ENCODE results near the gene TADA3. TPM values are rescaled to one million over a fixed set of nuclear protein-coding genes. Genes with fewer than 3 reads are reported as not detected.

Gene TADA3
- 58.7 and 72.3 TPM in 2 replicates for total RNA-seq

DNA sequence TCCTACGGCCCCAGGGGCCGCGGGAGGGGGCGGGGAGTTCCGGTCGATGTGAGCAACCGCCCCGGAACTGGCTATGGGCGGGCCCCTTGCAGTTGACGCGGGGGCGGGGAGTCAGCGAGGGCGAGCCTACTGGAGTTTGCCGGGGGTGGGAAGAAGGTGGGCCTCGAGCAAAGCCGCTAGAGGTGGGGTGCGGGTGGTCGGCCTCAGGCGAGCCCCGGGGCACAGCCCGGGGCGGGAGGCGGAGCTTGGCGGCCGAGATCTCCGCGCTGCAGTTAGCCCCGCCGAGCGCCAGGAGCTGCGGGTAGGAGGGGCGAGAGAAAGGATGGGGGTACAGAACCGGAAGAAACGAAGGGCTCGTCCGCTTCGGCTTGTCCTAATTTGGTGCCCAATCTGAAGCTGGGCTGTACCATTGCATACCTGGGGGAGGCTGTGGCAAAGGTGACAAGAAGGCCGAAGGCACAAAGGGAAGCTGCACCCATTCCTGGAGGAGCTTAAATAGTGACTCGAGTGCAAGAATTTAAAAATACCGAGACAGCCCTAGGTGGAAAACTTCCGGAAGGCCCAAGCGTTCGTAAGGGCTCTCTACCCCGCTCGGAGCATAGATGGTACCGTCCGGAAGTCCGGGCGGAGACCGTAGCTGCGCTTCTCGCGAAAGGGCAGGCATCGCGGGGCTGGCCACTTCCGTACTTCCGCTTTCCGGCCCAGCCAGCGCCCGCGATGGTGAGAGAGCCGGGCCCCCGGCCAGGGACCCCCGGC is at the start of gene TADA3, which contains the start of gene ARPC4:
Gene TADA3 (minus strand): TSS at position 69 of the 756 bp plus-strand sequence. CDS start 1,007 bp downstream, outside the sequence.
Gene ARPC4 (plus strand): TSS at position 678 of the 756 bp plus-strand sequence. CDS start 40 bp downstream, at position 718.

GRCh38 chr3:9809615-9810432 is 17.6 kb upstream of the TADA3 start, which contains the start of gene TTLL3:
TSS of gene TTLL3 (plus strand) at chr3:9810262. CDS start at chr3:9810662, 400 bp downstream.

GRCh38 chr3:9769426-9770275 is 22.6 kb downstream of the TADA3 start, which contains the start of gene CAMK1:
TSS of gene CAMK1 (minus strand) at chr3:9769947. CDS start at chr3:9767749, 2,198 bp downstream.

GRCh38 chr3:9749645-9750555 is 42.4 kb downstream of the TADA3 start, which contains the start of gene OGG1:
TSS of gene OGG1 (plus strand) at chr3:9749952. CDS start at chr3:9750287, 335 bp downstream.

GRCh38 chr3:9731206-9732079 is 60.8 kb downstream of the TADA3 start, which contains the start of gene BRPF1:
TSS of gene BRPF1 (plus strand) at chr3:9731735. CDS start at chr3:9734141, 2,406 bp downstream.

Other genes with a start within 250 kb of the TADA3 start
- 0.29 TPM in 1 of 2 replicates, not detected in the other for gene LHFPL4, start 238.7 kb downstream of the TADA3 start, total RNA-seq
- 16.7 and 20.6 TPM in 2 replicates for gene MTMR14, start 143.0 kb downstream of the TADA3 start, total RNA-seq
- gene CPNE9, start 88.6 kb downstream of the TADA3 start, total RNA-seq, result not detected in 2 replicates
- 8.2 and 10.7 TPM in 2 replicates for gene BRPF1, start 60.7 kb downstream of the TADA3 start, total RNA-seq
- gene OGG1, start 42.5 kb downstream of the TADA3 start, total RNA-seq, result 10.4 and 11.6 TPM in 2 replicates
- gene CAMK1, start 22.5 kb downstream of the TADA3 start, total RNA-seq, result 34.1 and 34.8 TPM in 2 replicates
- 133 and 153 TPM in 2 replicates for gene ARPC4, start 609 bp upstream of the TADA3 start, total RNA-seq
- gene TTLL3, start 17.8 kb upstream of the TADA3 start, total RNA-seq, result 10.4 and 13.5 TPM in 2 replicates
- 28.8 and 46.5 TPM in 2 replicates for gene RPUSD3, start 51.5 kb upstream of the TADA3 start, total RNA-seq
- 32.9 and 37.6 TPM in 2 replicates for gene CIDEC, start 87.8 kb upstream of the TADA3 start, total RNA-seq
- 34.1 and 40.8 TPM in 2 replicates for gene JAGN1, start 98.1 kb upstream of the TADA3 start, total RNA-seq
- gene IL17RE, start 110.4 kb upstream of the TADA3 start, total RNA-seq, result 1.6 and 1.9 TPM in 2 replicates
- gene IL17RC, start 124.6 kb upstream of the TADA3 start, total RNA-seq, result 64.5 and 67.8 TPM in 2 replicates
- gene CRELD1, start 141.4 kb upstream of the TADA3 start, total RNA-seq, result 5.1 and 6.4 TPM in 2 replicates
- gene PRRT3, start 159.9 kb upstream of the TADA3 start, total RNA-seq, result 8.4 and 9.7 TPM in 2 replicates
- gene EMC3, start 194.4 kb upstream of the TADA3 start, total RNA-seq, result 101 and 123 TPM in 2 replicates
- 1.4 and 1.8 TPM in 2 replicates for gene FANCD2, start 234.0 kb upstream of the TADA3 start, total RNA-seq

Measured in cardiac ventricle fibroblast (primary cell).